ENCODE measurements around the gene HCAR1.
A peak's percentile ranks its signal among the peaks of the same experiment; 100 is the strongest.
"Not testable (repeated sequence)": the region's sequence is repeated elsewhere in the genome, so short reads cannot be mapped to it uniquely, and the experiment has no call there.

Gene HCAR1

DNA sequence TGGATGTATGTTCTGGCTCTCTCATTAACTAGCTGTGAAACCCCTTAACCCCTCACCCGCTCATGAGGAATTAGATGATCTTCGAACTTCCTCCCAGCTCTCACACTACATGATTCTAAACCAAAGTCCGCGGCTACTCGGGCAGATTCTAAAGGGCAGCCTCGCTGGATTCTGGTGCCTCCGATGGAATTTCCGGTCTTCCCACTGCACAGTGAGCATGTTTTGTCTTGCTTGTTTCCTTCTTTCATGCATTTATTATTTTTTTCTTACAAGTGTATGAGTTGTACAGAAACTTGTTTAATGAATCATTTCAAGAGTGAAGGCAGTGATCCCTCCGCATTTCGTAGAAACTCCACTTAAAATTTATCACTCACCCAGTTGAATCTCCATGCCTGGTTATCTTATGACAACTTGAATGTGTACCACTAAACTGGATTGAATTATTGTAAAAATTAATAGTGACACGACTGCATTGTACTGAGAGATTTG is 9.5 kb downstream of the HCAR1 start:
- no peak for DNase-seq

DNA sequence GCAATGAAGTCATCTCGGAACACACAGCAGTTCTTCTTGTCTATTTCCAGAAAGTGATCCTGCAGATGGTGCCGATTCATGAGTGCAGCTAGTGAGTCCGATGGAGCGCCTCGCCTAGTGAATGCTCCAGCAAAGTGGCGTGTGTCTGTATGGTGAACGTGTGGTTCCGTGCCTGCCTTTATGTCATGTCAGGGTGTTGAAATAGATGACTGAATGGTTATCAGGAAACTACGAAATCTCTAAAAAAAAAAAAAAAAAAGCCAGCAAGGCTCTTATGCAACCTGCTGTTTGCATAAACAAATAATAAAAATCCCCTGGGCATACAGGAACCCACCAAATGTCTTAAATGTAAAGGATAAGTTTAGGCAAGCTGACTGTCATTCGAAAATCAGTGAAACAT is 14.0 kb downstream of the HCAR1 start, which contains the start of gene HCAR3:
Gene HCAR3, minus strand, starts transcription at position 154 of the 400 bp plus-strand sequence. Its CDS starts 74 bp downstream, at position 80.
- not testable (repeated sequence) for DNase-seq

DNA sequence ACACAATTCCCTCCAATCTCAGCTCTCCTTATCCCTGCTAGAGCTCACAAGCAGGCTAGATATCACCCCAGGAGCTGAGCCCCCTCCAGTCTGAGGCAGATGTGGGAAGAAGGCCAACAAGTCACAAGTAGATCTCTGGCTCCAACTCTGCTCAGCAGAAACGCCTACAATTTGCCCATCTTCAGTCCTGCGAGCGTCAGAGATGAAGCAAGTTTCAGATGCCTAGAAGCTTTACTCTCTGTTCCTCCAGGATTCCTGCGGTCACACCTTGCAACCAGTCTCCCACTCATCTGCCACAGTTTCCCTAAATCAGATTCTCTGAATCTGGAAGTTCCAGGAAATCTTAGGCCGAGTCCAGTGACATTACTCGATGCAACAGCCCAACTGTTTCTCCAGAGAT is 15.4 kb downstream of the HCAR1 start:
- not testable (repeated sequence) for DNase-seq

DNA sequence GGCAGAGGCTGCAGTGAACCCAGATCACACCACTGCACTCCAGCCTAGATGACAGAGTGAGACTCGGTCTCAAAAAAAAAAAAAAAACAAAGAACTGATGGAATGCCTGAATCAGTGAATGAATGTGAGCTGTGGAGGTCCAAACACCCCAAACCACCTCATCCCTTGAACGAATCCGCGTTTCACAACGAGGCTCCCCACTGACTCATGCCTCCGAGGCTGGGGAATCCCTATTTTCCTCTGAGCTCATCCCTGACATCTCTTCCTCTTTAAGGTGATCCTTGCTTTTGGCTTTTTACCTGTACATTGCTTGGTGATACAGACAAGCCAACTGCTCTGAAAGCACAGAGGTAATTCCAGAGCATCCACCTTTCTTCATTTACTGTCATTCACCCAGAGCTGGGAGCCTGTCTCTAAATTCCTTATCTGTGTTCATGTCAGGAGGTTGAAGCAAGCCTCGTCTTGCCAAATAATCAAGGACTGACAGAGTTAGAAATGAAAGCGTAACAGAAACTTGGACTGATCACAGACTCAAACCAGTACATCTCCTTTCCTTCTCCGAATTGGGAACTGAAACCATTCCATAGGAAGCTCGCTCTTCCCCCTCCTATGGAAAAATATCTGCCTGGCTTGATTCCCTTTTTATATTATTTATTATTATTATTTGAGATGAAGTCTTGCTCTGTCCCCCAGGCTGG is 17.0 kb downstream of the HCAR1 start:
- not testable (repeated sequence) for DNase-seq

DNA sequence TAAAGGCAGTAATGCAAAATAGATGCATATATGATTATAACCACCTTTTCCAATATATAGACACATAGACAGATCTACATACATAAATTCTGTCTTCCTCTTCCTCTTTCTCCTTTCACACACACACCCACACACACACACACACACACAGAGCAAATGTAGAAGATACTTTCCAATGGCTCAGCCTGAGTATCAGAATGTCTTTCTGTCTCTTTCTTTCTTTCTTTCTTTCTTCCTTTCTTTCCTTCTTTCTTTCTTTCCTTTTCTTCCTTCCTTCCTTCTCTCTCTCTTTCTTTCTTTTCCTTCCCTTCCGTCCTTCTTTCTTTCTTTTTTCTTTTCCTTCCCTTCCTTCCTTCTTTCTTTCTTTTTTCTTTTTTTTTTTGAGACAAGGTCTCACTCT is 19.4 kb downstream of the HCAR1 start:
- not testable (repeated sequence) for DNase-seq

DNA sequence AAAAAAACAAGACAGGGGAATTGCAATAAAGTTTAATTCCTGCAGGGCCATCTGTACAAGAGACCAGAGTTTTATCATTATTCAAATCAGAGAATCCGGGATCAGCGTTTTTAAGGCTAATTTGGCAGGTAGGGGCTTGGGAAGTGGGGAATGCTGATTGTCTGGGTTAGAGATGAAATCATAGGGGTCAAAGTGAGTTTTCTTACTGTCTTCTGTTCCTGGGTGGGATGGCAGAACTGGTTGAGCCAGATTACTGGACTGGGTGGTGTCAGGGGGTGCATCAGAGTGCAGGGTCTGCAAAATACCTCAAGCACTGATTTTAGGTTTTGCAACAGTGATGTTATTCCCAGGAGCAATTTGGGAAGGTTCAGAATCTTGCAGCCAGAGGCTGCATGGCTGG is 20.3 kb downstream of the HCAR1 start:
- DNase-seq, result not testable (repeated sequence)

DNA sequence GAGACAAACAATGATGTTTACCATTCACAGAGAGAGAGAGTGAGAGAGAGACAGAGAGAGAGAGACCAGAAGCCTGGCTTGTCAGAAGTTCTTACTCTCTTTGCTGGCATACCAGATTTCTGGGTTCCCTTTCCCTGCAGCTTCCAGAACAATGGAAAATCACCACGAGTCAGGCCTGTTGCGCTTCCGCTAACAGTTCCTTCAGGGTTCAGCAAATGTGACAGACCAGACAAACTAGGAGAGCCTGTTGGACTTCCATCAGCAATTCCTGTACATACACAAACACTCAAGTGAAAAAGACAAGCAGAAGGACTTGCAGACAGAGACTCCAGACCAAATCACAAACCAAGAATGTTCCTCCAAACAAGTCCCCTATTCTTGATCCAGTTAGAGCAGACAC is 21.4 kb downstream of the HCAR1 start:
- not testable (repeated sequence) for DNase-seq

DNA sequence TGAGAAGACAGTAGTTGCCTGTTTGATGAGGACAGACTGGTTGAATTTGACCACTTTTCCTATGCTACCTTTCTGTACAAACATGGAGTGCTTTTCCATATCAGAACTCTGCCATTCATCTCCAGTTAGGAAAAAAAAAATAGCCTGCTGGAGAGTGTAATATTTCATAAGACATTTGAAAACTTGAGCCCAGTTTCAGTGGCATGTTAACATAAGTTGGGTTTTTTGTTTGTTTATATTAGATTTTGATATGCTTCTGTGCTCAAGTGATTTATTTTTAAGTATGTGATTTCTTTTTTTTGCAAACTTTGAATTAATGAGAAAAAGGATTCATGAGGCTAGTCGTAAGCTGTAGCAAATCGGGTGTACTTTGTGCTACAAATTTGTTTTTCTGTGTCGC is 26.8 kb downstream of the HCAR1 start:
- not testable (repeated sequence) for DNase-seq

DNA sequence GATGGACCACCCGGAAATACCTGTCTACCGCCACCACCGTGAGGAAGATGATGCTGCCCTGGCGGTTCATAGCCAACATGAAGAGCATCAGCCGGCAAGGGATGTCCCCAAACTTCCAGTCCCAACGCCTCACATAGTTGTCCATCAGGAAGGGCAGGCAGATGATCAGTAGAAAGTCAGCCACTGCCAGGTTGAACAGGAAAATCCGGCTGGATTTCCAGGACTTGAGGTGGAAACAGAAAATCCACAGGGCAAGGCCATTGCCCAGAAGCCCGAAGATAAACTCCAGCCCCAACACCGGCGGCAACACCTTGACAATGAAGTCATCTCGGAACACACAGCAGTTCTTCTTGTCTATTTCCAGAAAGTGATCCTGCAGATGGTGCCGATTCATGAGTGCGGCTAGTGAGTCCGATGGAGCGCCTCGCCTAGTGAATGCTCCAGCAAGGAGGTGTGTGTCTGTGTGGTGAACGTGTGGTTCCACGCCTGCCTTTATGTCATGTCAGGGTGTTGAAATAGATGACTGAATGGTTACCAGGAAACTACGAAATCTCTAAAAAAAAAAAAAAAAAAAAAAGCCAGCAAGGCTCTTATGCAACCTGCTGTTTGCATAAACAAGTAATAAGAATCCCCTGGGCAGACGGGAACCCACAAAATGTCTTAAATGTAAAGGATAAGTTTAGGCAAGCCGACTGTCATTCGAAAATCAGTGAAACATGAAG is 27.6 kb downstream of the HCAR1 start, which contains the start of gene HCAR2:
Gene HCAR2, minus strand, starts transcription at position 468 of the 722 bp plus-strand sequence. Its CDS starts 74 bp downstream, at position 394.
- peak in 1 of 51 donors; percentile 1 for DNase-seq

DNA sequence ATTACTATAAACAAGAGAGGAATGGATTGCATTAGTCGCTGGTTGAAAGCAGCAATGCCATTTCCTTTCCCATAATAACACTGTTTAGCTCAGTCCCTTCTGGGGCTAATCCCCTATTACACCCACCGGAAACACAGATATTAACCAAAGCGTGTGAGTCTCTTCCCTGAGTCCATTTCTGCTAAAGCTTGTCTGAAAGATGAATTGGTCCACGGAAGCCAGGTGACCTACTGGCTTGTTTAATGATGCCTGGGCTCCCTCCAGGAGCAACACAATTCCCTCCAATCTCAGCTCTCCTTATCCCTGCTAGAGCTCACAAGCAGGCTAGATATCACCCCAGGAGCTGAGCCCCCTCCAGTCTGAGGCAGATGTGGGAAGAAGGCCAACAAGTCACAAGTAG is 29.2 kb downstream of the HCAR1 start:
- DNase-seq, result not testable (repeated sequence)

DNA sequence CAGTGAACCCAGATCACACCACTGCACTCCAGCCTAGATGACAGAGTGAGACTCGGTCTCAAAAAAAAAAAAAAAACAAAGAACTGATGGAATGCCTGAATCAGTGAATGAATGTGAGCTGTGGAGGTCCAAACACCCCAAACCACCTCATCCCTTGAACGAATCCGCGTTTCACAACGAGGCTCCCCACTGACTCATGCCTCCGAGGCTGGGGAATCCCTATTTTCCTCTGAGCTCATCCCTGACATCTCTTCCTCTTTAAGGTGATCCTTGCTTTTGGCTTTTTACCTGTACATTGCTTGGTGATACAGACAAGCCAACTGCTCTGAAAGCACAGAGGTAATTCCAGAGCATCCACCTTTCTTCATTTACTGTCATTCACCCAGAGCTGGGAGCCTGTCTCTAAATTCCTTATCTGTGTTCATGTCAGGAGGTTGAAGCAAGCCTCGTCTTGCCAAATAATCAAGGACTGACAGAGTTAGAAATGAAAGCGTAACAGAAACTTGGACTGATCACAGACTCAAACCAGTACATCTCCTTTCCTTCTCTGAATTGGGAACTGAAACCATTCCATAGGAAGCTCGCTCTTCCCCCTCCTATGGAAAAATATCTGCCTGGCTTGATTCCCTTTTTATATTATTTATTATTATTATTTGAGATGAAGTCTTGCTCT is 30.5 kb downstream of the HCAR1 start:
- not testable (repeated sequence) for DNase-seq

DNA sequence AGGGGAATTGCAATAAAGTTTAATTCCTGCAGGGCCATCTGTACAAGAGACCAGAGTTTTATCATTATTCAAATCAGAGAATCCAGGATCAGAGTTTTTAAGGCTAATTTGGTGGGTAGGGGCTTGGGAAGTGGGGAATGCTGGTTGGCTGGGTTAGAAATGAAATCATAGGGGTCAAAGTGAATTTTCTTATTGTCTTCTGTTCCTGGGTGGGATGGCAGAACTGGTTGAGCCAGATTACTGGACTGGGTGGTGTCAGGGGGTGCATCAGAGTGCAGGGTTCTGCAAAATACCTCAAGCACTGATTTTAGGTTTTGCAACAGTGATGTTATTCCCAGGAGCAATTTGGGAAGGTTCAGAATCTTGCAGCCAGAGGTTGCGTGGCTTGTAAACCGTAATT is 33.7 kb downstream of the HCAR1 start:
- DNase-seq, result not testable (repeated sequence)

DNA sequence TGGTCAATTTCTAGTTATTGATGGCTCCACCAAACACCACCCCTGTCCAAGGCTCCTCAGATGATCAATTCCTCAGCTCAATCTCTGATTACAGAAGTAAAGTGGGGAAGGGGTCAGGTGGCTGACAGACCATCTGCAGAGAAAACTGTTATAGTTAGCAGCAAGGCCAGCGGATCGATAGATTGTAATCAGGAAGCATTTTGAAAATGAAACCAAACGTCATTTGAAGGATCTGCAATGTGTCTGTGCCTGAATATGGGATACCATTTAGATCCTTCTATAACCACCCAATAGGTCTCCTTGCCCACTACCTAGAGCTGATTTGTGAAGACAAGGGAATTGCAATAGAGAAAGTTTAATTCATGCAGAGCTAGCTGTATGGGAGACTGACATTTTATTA is 39.1 kb downstream of the HCAR1 start:
- no peak for DNase-seq

DNA sequence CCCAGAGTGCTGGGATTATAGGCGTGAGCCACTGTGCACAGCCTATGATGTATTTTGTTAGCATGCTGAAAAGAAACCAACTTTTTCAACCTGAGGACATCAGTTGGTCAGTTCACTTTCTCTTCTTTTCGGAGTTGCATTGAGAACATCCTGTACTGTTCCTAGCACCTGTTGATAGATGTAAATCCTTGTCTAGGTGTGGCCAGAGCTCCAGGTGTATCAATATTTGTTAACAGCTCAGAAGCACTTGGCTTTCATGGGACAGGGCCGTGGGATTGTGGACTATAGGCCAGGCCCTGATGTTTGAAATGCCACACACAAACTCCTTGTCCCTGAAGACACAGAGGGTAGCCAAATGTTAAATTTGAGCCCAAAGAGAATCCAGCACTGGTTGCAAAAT is 42.4 kb downstream of the HCAR1 start:
- no peak for DNase-seq

DNA sequence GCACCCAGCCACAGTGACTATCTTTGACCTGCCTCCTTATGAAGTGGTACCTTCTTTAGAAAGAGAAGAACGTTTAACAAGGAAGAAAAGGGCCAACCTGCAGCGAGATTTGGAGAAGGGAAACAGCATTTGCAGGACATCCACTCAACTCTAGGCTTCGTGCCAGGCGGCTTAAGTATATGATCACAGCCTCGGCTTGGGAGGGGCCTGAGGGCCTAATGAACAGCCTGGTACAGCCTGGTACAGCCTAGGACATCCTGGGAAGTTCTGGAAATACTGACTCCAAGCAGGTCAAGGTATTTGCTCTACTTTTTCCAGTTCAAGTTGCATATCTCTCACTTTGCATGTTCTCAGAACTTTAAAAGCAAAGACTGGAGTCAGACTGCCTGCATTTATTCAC is 43.6 kb downstream of the HCAR1 start:
- no peak for DNase-seq

DNA sequence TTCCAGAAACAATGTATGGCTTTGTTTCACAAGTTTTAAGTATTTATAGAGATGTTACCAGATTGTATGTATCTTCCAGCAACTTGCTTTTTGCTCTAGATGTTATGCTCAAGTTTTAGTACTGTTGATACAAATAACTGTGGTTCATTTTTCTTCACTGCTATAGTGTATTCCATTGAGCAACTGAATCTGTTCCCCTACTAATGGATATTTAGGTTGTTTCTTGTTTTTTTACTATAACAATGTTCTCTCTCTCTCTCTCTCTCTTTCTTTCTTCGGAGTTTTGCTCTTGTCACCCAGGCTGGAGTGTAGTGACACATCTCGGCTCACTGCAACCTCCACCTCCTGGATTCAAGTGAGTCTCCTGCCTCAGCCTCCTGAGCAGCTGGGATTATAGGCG is 44.1 kb downstream of the HCAR1 start:
- DNase-seq, result no peak

DNA sequence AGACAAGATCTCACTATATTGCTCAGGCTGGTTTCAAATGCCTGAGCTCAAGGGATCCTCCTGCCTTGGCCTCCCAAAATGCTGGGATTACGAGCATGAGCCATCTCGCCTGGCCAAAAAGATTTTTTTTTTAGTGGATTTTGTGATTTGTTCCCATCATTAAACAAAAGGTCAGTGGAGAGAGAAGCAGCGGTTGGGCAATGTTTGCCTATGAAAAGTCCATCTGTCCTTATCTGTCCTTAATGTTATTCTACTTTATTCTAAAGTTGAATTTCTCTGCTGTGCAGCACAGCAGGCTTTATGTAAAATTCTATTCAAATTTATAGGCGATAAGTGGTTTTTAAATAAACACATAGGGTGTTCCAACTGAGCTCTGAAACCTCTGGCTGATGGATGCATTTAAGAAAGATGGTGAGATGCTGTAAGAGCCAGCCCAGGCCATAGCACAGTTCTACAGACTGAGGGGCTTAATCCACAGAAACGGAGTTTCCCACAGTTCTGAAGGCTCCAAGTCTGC is 46.3 kb downstream of the HCAR1 start:
- no peak for DNase-seq

DNA sequence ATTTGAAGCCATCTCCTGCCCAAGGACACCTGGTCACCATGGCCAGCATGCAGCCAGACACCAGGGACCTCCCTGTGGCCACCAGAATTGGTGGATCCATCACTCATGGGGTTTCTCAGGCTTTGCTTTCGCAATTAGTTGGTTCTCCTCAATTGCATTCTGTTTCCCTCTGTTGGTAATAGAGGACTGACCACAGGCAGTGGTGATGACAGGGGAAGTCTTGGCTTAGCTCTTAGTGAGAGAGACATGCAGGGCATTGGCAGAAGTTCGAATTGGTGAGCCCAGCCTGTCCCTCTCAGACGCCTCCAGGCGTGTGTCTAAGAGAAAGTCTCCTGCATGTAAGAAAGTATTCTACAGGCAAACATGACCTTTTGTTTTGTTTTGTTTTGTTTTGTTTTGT is 48.8 kb downstream of the HCAR1 start:
- DNase-seq, result peak in 2 of 51 donors; percentile 0 to 5

DNA sequence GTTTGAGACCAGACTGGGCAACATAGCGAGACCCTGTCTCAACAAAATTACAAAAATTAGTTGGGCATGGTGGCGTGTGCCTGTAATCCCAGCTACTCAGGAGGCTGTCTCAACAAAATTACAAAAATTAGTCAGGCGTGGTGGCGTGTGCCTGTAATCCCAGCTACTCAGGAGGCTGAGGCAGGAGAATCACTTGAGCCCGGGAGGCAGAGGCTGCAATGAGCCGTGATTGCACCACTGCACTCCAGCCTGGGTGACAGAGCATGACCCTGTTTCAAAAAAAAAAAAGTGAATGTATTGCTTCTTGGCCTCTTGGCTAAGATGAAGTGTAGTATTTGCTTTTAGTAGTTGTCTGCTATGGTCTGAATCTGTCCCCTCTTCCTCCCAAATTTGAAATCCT is 49.7 kb downstream of the HCAR1 start:
- not testable (repeated sequence) for DNase-seq

DNA sequence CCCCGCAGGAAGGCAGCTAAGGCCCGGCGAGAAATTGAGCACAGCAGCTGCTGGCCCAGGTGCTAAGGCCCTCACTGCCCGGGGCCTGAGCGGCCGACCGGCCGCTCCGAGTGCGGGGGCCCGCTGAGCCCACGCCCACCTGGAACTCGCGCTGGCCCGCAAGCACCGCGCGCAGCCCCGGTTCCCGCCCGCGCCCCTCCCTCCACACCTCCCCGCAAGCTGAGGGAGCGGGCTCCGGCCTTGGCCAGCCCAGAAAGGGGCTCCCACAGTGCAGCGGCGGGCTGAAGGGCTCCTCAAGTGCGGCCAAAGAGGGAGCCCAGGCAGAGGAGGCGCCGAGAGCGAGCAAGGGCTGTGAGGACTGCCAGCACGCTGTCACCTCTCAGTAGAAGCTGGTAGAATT is 53.9 kb downstream of the HCAR1 start:
- not testable (repeated sequence) for DNase-seq
